NB4 (cell line): ENCODE measurements around the gene CACNG7.

Source experiments
- DNase-seq: peaks from one replicate; pipeline ENCODE4 v3.0.0; 2010; ENCODE audit warnings: low read depth
- H3K4me3 ChIP-seq: one replicate; pipeline ENCODE4 v1.5.1; 2011; ENCODE audit warnings: mild to moderate bottlenecking, low read depth, low read length, moderate library complexity
- MAX ChIP-seq: IDR thresholded peaks from 2 replicates; pipeline ENCODE4 v1.6.1; 2011; ENCODE audit warnings: low read depth, low read length
- MYC ChIP-seq: IDR thresholded peaks from 2 replicates; pipeline ENCODE4 v1.6.1; 2011; ENCODE audit warnings: low read depth, low read length
- POLR2A ChIP-seq: IDR thresholded peaks from 2 replicates; pipeline ENCODE4 v1.6.1; 2011; ENCODE audit warnings: mild to moderate bottlenecking; ENCODE audit not compliant: insufficient read length; ENCODE audit errors: extremely low read depth
- TF ChIP-seq, protein P1 (sequence below): IDR thresholded peaks from one replicate; pipeline ENCODE4 v1.5.1; 2012; ENCODE audit warnings: low read depth, low read length

Gene CACNG7

GRCh38 chr19:53958823-53959757 lies 50.0 kb downstream of the CACNG7 start:
- DNase-seq, result no peak
- H3K4me3 ChIP-seq, result no peak overlapping the region
- TF ChIP-seq POLR2A (no peak), MYC (no peak), MAX (no peak)
- TF ChIP-seq, protein P1, sequence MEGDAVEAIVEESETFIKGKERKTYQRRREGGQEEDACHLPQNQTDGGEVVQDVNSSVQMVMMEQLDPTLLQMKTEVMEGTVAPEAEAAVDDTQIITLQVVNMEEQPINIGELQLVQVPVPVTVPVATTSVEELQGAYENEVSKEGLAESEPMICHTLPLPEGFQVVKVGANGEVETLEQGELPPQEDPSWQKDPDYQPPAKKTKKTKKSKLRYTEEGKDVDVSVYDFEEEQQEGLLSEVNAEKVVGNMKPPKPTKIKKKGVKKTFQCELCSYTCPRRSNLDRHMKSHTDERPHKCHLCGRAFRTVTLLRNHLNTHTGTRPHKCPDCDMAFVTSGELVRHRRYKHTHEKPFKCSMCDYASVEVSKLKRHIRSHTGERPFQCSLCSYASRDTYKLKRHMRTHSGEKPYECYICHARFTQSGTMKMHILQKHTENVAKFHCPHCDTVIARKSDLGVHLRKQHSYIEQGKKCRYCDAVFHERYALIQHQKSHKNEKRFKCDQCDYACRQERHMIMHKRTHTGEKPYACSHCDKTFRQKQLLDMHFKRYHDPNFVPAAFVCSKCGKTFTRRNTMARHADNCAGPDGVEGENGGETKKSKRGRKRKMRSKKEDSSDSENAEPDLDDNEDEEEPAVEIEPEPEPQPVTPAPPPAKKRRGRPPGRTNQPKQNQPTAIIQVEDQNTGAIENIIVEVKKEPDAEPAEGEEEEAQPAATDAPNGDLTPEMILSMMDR, result no peak

- DNase-seq, result no peak
- H3K4me3 ChIP-seq, result no peak overlapping the region
- TF ChIP-seq POLR2A, result no peak
- TF ChIP-seq, protein P1, result no peak
- TF ChIP-seq MYC, result no peak
- TF ChIP-seq MAX, result no peak
Measured at GRCh38 chr19:53960187-53960586, 51.1 kb downstream of the CACNG7 start.

DNA sequence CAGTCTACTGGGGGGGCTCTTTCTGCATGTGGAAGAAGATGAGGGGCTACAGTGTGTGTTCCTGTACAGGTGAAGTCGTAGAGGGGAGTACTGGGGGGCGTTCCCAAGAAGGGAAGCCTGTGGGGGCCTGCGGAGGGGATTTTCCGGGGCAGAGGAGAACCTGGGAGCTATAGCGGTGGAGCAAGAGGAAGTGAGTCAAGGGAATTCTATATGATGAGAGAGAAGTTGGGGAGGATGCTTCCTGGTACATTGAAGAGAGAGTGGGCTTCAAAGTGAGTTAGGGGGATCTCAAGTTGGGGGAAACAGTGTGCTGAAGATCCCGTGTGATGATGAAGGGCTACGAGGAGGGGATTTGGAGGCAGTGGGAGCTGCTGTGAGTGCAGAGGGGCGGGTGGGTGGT lies 51.8 kb downstream of the CACNG7 start:
- H3K4me3 ChIP-seq, result no peak overlapping the region
- TF ChIP-seq MAX (no peak), MYC (no peak), POLR2A (no peak)
- TF ChIP-seq, protein P1, result no peak
- no peak for DNase-seq

GRCh38 chr19:53961523-53962356 lies 52.7 kb downstream of the CACNG7 start:
- no peak overlapping the region for H3K4me3 ChIP-seq
- TF ChIP-seq, protein P1, result no peak
- TF ChIP-seq MAX (no peak), MYC (no peak), POLR2A (no peak)
- DNase-seq, result no peak

DNA sequence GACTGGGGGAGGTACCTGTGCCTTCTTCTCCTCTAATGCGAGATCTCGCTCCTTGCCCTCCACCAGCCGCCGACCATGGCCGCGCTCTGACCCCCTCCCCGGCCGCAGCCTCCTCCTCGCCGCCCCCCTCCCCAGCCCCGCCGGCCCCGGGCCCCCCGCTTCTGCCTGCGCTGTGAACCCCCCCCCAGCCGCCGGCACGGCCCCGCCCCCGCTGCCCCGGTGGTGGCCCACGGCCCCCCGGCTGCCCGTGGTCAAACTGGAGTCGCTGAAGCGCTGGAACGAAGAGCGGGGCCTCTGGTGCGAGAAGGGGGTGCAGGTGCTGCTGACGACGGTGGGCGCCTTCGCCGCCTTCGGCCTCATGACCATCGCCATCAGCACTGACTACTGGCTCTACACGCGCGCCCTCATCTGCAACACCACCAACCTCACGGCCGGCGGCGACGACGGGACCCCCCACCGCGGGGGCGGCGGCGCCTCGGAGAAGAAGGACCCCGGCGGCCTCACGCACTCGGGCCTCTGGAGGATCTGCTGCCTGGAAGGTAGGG lies 53.9 kb downstream of the CACNG7 start, which contains the start of gene CACNG8:
Gene CACNG8, plus strand, starts transcription at position 51 of the 545 bp plus-strand sequence.
- no peak within 1 kb of the TSS for H3K4me3 ChIP-seq
- no peak for DNase-seq
- no peak for TF ChIP-seq POLR2A
- TF ChIP-seq MAX, result no peak
- no peak for TF ChIP-seq MYC
- TF ChIP-seq, protein P1, result no peak
